ENCODE data around the gene LRCH3. TPM values are rescaled to one million over a fixed set of nuclear protein-coding genes. Genes with fewer than 3 reads are reported as not detected.
A peak's percentile ranks its signal among the peaks of the same experiment; 100 is the strongest.

LRCH3 gene
- total RNA-seq, 4 donors from 2014 or later, result 22.5 to 34.3 (median 27.7) TPM

DNA sequence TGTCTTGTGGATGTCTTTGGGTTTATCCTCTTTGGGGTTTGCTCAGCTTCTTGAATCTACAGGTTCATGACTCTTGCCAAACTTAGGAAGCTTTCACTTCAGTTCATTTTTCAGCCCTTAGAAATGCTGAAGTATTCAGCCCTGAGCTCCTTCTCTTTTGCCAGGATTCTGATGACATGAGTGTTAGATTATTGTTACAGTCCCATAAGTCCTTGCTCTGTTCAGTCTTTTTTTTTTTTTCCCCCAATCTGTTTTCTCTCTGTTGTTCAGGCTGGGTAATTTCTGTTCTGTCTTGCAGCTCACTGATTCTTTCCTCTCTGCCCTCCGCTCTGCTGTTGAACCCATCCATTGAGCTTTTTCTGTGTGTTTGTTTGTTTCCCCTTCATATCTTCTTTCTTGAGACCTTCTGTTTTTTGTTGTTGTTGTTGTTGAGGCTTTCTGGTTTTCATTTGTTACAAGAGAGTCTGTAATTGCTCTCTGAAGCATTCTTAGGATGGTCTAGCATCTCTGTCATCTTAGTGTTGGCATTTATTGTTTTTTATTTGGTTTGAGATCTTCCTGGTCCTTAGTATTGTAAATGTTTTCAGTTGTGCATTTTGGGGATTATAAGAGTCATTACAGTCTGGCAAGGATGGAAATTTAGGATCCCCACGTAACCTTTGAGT lies 18.4 kb downstream of the LRCH3 start:
- no peak overlapping the region for H3K4me3 ChIP-seq (ENCODE audit: low read depth, poor library complexity, severe bottlenecking)
- WGBS, 2 donors, result 34 to 41% methylated on average over 2 of the region's 2 CpGs
- no peak for DNase-seq (ENCODE audit: low spot score in 2 of 2)
- intact Hi-C loops (cut with DNase I; ENCODE audit: low total_unique reads), result no loop called here
- no peak for TF ChIP-seq POLR2A (IDR thresholded peaks at IDR 0.05)
- TF ChIP-seq, protein P1, sequence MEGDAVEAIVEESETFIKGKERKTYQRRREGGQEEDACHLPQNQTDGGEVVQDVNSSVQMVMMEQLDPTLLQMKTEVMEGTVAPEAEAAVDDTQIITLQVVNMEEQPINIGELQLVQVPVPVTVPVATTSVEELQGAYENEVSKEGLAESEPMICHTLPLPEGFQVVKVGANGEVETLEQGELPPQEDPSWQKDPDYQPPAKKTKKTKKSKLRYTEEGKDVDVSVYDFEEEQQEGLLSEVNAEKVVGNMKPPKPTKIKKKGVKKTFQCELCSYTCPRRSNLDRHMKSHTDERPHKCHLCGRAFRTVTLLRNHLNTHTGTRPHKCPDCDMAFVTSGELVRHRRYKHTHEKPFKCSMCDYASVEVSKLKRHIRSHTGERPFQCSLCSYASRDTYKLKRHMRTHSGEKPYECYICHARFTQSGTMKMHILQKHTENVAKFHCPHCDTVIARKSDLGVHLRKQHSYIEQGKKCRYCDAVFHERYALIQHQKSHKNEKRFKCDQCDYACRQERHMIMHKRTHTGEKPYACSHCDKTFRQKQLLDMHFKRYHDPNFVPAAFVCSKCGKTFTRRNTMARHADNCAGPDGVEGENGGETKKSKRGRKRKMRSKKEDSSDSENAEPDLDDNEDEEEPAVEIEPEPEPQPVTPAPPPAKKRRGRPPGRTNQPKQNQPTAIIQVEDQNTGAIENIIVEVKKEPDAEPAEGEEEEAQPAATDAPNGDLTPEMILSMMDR (IDR thresholded peaks at IDR 0.05), result no peak

DNA sequence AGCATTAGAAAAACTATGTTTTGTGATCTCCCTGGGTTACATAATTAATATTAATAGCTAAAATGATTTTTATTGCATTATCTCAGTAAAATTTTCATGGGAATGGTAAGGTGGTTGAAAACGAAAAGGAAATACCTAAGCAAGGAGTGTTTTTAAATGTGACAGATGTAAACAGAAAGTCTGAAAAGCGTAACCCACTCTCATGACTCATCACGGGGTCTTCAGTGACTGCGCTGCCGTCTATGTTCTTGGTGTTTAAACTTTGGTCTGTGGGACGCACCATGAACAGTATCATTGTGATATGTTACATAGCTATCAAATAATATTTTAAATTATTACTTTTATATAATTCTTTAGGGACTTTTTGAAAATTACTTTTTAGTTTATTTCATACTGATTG lies 19.8 kb downstream of the LRCH3 start:
- no peak for DNase-seq (ENCODE audit: low spot score in 2 of 2)
- no peak for TF ChIP-seq POLR2A (IDR thresholded peaks at IDR 0.05)
- TF ChIP-seq, protein P1 (IDR thresholded peaks at IDR 0.05), result no peak
- intact Hi-C loops (cut with DNase I; ENCODE audit: low total_unique reads), result no loop called here
- no peak overlapping the region for H3K4me3 ChIP-seq (ENCODE audit: low read depth, poor library complexity, severe bottlenecking)
- 87% methylated on average over 6 of the region's 6 CpGs for WGBS, 2 donors

GRCh38 chr3:197811343-197811742 lies 20.3 kb downstream of the LRCH3 start:
- no peak overlapping the region for H3K4me3 ChIP-seq (ENCODE audit: low read depth, poor library complexity, severe bottlenecking)
- TF ChIP-seq, protein P1 (IDR thresholded peaks at IDR 0.05), result no peak
- TF ChIP-seq POLR2A (IDR thresholded peaks at IDR 0.05), result no peak
- DNase-seq (ENCODE audit: low spot score in 2 of 2), result peak; percentile 71 to 89
- WGBS, 2 donors, result 53 to 59% methylated on average over 3 of the region's 3 CpGs
- intact Hi-C loops (cut with DNase I; ENCODE audit: low total_unique reads), result no loop called here

- no peak for DNase-seq (ENCODE audit: low spot score in 2 of 2)
- intact Hi-C loops (cut with DNase I; ENCODE audit: low total_unique reads), result no loop called here
- H3K4me3 ChIP-seq (ENCODE audit: low read depth, poor library complexity, severe bottlenecking), result no peak overlapping the region
- 89 to 91% methylated on average over 4 of the region's 4 CpGs for WGBS, 2 donors
- TF ChIP-seq, protein P1 (IDR thresholded peaks at IDR 0.05), result no peak
- no peak for TF ChIP-seq POLR2A (IDR thresholded peaks at IDR 0.05)
Measured at GRCh38 chr3:197814372-197814771, 23.3 kb downstream of the LRCH3 start.

GRCh38 chr3:197820550-197821335 lies 29.7 kb downstream of the LRCH3 start:
- 80 to 90% methylated on average over 8 of the region's 8 CpGs for WGBS, 2 donors
- DNase-seq (ENCODE audit: low spot score in 2 of 2), result no peak
- TF ChIP-seq, protein P1 (IDR thresholded peaks at IDR 0.05), result no peak
- no peak for TF ChIP-seq POLR2A (IDR thresholded peaks at IDR 0.05)
- no peak overlapping the region for H3K4me3 ChIP-seq (ENCODE audit: low read depth, poor library complexity, severe bottlenecking)
- intact Hi-C loops (cut with DNase I; ENCODE audit: low total_unique reads), result no loop called here
